GM18499 (cell line): ENCODE measurements around the gene DNAJB11.
"Not testable (repeated sequence)": the region's sequence is repeated elsewhere in the genome, so short reads cannot be mapped to it uniquely, and the experiment has no call there.

ENCODE experiments used
- ATAC-seq: cut with Tn5 transposase; IDR thresholded peaks from one replicate; pipeline ENCODE4 v1.9.1; 2021; ENCODE audit warnings: moderate number of reproducible peaks; ENCODE audit not compliant: insufficient read depth, unreplicated experiment

DNAJB11 gene

GRCh38 chr3:186570096-186570940 lies at the start of gene DNAJB11:
DNAJB11 (plus strand) TSS chr3:186570720; CDS start chr3:186570898, 178 bp downstream.
- peak; percentile 77 for ATAC-seq

DNA sequence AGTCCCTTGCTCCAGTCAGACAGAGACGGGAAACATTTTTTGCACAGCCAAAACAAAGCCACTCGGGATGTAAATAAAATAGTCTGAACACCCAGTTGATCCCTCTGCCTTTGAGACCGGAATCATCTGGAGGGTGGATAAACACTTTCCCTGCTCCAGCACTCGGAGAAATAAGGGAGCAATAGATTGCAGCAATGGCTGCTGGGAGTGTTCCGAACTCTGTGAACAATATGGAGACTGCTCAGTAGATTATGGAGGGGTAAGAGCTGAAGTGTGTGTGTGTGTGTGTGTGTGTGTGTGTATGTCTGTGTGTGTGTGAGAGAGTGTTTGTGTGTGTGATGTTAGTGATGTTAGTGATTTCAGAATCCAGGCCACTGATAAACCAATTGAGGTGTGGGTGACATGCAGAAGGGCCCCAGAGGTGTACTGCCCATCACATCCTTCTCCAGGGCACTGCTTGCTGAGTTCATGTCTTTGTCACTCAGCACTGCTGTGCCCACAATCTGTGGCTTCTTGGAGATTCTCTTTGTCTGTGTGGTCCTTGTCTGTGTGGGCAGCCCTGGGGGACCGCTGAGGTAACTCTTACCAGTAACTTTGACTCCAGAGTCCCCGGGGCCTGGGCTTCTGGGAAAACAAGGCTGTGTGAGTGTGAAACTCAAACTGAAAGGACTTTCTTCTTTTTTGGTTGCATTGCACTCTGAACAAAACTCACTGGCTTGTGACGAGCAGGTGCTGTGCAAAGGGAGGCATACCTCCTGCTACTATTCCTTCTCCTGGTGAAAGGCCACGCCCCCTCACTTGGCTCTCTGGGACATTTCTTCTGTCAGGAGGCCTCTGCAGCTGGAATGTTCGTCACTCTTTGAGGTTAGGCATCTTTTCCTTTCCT lies 49.3 kb upstream of the DNAJB11 start:
- ATAC-seq = no peak

GRCh38 chr3:186523022-186523421 lies 47.5 kb upstream of the DNAJB11 start:
- no peak for ATAC-seq

GRCh38 chr3:186523434-186523833 lies 47.1 kb upstream of the DNAJB11 start:
- ATAC-seq = no peak

DNA sequence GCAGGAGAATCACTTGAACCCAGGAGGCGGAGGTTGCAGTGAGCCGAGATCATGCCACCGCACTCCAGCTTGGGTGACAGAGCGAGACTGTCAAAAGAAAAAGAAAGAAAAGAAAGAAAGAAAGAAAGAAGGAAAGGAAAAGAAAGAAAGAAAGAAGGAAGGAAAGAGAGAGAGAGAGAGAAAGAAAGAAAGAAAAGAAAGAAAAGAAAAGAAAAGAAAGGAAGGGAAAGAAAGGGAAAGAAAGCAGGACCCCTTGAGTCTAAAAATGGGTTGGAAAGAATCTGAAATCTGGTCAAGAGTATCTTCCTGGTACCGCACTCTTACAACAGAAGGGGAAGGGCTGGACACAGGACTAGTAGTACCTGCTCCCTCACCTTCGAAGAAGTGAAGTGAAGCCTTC lies 45.9 kb upstream of the DNAJB11 start:
- ATAC-seq = no peak

- ATAC-seq = no peak
These were observed 44.9 kb upstream of the DNAJB11 start for GRCh38 chr3:186525369-186526255.

- no peak for ATAC-seq
These were observed 44.3 kb upstream of the DNAJB11 start for GRCh38 chr3:186526256-186526606.

- ATAC-seq = no peak
These were observed 41.1 kb upstream of the DNAJB11 start for GRCh38 chr3:186529201-186529999.

DNA sequence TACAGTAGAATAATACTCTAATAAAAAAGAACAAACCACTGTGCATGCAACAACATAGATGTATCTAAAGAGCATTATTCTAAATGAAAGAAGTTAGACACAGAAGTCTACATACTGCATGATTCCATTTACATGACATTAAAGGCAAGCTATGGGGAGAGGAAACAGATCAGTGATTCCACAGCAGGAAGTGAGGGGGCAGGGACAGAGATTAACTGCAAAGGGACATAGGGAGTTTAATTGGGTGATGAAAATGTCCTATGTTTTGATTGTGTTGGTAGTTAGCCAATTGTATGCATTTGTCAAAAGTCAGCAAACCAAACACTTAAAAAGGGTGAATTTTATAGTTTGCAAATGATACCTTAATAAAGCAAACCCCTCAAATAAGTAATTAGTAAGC lies 40.1 kb upstream of the DNAJB11 start:
- no peak for ATAC-seq

DNA sequence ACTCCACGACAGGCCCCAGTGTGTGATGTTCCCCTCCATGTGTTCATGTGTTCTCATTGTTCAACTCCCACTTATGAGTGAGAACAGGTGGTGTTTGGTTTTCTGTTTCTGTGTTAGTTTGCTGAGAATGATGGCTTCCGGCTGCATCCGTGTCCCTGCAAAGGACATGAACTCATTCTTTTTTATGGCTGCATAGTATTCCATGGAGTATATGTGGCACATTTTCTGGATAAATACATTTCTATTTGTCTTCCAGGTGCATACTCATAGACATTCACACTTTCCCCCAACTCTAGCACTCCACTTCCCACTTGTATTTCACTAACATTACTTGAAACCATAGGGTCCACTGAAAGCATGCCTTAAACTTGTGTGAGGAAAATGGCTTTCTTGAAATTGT lies 38.8 kb upstream of the DNAJB11 start:
- not testable (repeated sequence) for ATAC-seq

DNA sequence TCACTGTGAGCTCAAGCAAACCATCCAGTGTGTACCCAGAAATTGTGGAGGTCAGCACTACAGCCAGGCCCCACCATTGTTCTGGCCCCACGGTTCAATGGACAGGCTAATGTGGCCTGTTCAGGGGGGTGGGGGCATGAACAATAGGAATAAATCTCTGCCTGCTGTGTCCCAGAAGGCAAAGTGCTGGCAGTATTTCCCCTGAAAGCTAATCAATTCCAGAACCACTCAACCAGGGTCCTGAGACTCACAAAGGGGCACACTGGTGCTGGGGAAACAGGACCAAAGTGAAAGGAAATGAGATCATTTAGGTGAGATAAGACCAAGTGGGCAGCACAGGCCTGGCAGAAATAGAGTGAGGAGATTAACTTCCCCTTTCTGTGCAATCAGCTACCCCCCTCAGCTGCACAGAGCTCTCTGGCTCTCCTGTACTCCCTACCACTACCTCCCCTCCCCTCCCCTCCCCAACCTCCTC lies 37.9 kb upstream of the DNAJB11 start:
- ATAC-seq = no peak

- peak; percentile 83 for ATAC-seq
These were observed 36.3 kb upstream of the DNAJB11 start for GRCh38 chr3:186534113-186534669.

GRCh38 chr3:186536883-186537844 lies 33.4 kb upstream of the DNAJB11 start:
- no peak for ATAC-seq

GRCh38 chr3:186538779-186539178 lies 31.7 kb upstream of the DNAJB11 start:
- no peak for ATAC-seq

DNA sequence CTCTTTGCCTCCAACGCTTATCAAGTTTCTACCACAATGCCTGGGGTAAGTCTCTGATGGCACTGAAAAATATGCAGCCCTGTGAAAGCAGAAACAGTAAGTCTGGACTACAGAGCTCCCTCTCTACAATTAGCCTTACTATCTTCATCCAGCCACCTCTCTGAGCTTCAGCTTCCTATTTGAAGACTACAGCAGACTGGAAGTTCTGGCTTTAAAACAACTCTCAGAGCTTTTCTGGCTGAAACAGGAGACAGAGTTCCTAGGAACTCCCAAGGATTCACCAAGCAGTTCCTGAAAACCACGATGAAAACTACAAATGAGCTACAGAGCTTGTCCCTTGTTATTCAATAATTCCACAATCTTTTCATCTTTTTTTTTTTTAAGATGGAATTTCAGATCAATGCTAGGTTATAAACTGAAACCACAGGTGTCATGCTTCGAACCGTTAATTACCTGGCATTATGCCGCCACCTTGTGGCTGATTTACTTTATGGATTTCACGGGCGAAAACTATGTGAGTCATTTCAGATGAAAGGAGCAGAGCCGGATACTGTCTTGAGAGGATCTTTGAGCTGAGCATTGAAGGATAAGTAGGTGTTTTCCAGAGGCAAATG lies 30.2 kb upstream of the DNAJB11 start:
- no peak for ATAC-seq

DNA sequence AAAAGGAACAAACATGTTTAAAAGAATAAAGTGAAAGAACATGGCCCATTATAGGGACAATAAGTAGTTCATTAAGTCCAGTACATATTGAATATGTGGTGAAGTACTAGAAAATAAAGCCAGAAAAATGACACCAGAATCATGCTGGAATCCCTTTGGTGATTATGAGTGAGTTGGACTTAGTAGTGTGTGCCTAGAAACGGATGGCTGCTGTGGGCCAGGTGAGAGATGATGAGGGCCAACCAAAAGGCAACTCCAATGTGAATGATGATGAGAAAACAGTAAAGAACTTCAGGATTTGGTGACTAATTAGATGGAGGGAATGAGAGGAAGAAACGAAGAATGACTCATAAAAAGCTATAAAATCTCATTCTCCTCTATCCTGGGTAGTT lies 29.7 kb upstream of the DNAJB11 start:
- ATAC-seq = no peak

- ATAC-seq = no peak
These were observed 26.2 kb upstream of the DNAJB11 start, which contains the start of gene CRYGS for GRCh38 chr3:186544281-186544680. CRYGS (minus strand) TSS chr3:186544380; CDS start chr3:186544326, 54 bp downstream.
